ENCODE data around the gene MVK. TPM values are rescaled to one million over a fixed set of nuclear protein-coding genes. Genes with fewer than 3 reads are reported as not detected.

The MVK gene
- total and polyA plus RNA-seq, 4 donors = 22.4 to 62.7 (median 37.2) TPM

DNA sequence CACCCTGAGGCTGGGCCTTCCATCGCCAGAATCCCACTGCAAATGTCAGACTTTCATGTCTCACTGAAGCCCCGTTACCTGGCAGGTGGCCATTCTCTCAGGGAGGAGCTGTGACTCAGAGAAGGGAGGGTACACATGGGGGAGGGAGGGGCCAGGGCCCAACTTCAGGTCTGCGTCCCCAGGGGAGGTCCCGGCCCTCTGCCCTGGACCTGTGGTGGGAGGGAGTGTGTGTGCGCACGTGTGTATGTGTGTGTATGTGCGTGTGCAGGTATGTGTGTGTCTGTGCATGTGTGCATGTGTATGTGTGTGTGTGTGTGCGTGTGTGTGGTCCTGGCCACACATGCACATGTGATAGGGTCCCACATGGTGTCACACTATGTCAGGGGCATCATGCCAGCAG, 50.9 kb downstream of the MVK start:
- peaks cover 0 to 4% (median 0%) of the 10 kb centered on the region in 3 donors for H3K27me3 ChIP-seq (ENCODE audit: control insufficient read depth in 3 of 3, insufficient read depth in 3 of 3, low read length in 2 of 3)
- 84 to 91% methylated on average over 8 of the region's 8 CpGs for WGBS, 2 donors
- no peak for DNase-seq
- no peaks in the 10 kb centered on the region for H3K36me3 ChIP-seq (ENCODE audit: control insufficient read depth in 4 of 4, insufficient read depth in 4 of 4, low read length in 4 of 4)
- H3K9ac ChIP-seq (ENCODE audit: insufficient read depth in 1 of 2, low read length in 2 of 2) = no peak overlapping the region
- no peaks in the 10 kb centered on the region for H3K9me3 ChIP-seq (ENCODE audit: control insufficient read depth in 4 of 4, insufficient read depth in 3 of 4, low read length in 3 of 4)
- ATAC-seq (ENCODE audit: insufficient read depth, low FRiP score) = peak; percentile 24
- H3K4me3 ChIP-seq = no peak overlapping the region
- no peak overlapping the region for H3K27ac ChIP-seq (ENCODE audit: low read depth in 1 of 2, low read length in 1 of 2)
- TF ChIP-seq, protein P1, sequence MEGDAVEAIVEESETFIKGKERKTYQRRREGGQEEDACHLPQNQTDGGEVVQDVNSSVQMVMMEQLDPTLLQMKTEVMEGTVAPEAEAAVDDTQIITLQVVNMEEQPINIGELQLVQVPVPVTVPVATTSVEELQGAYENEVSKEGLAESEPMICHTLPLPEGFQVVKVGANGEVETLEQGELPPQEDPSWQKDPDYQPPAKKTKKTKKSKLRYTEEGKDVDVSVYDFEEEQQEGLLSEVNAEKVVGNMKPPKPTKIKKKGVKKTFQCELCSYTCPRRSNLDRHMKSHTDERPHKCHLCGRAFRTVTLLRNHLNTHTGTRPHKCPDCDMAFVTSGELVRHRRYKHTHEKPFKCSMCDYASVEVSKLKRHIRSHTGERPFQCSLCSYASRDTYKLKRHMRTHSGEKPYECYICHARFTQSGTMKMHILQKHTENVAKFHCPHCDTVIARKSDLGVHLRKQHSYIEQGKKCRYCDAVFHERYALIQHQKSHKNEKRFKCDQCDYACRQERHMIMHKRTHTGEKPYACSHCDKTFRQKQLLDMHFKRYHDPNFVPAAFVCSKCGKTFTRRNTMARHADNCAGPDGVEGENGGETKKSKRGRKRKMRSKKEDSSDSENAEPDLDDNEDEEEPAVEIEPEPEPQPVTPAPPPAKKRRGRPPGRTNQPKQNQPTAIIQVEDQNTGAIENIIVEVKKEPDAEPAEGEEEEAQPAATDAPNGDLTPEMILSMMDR (IDR thresholded peaks at IDR 0.05; ENCODE audit: control extremely low read depth, extremely low read depth) = no peak
- H3K4me1 ChIP-seq (ENCODE audit: control insufficient read depth in 5 of 5, insufficient read depth in 5 of 5, low read length in 5 of 5) = peaks cover 0 to 9% (median 2%) of the 10 kb centered on the region in 5 donors

DNA sequence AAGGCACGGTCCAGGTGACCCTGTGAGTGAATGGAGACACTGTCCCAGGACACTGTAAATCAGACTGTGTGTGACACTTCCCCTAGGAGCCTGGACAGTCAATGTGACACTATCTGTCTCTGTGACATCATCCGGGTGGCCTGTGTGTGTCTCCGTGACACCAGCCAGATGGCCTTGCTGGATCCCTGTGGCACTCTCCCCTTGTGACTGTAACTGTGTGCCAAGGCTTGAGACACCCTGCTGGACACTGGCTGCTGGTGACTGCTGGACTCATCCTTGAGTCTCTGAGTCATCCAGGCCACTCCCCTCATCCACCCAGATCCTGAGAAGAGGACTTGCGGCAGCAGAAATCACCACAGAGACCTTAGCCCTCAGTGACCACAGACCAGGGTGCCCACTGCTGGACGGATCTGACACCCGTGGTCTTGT, 51.6 kb downstream of the MVK start:
- WGBS, 2 donors = 79 to 80% methylated on average over 6 of the region's 6 CpGs
- no peak overlapping the region for H3K27ac ChIP-seq (ENCODE audit: low read depth in 1 of 2, low read length in 1 of 2)
- H3K9ac ChIP-seq (ENCODE audit: insufficient read depth in 1 of 2, low read length in 2 of 2) = no peak overlapping the region
- no peaks in the 10 kb centered on the region for H3K36me3 ChIP-seq (ENCODE audit: control insufficient read depth in 4 of 4, insufficient read depth in 4 of 4, low read length in 4 of 4)
- DNase-seq = no peak
- H3K27me3 ChIP-seq (ENCODE audit: control insufficient read depth in 3 of 3, insufficient read depth in 3 of 3, low read length in 2 of 3) = peaks cover 0 to 4% (median 0%) of the 10 kb centered on the region in 3 donors
- TF ChIP-seq, protein P1 (IDR thresholded peaks at IDR 0.05; ENCODE audit: control extremely low read depth, extremely low read depth) = no peak
- H3K4me3 ChIP-seq = no peak overlapping the region
- H3K4me1 ChIP-seq (ENCODE audit: control insufficient read depth in 5 of 5, insufficient read depth in 5 of 5, low read length in 5 of 5) = peaks cover 0 to 11% (median 2%) of the 10 kb centered on the region in 5 donors
- no peak for ATAC-seq (ENCODE audit: insufficient read depth, low FRiP score)
- H3K9me3 ChIP-seq (ENCODE audit: control insufficient read depth in 4 of 4, insufficient read depth in 3 of 4, low read length in 3 of 4) = no peaks in the 10 kb centered on the region

DNA sequence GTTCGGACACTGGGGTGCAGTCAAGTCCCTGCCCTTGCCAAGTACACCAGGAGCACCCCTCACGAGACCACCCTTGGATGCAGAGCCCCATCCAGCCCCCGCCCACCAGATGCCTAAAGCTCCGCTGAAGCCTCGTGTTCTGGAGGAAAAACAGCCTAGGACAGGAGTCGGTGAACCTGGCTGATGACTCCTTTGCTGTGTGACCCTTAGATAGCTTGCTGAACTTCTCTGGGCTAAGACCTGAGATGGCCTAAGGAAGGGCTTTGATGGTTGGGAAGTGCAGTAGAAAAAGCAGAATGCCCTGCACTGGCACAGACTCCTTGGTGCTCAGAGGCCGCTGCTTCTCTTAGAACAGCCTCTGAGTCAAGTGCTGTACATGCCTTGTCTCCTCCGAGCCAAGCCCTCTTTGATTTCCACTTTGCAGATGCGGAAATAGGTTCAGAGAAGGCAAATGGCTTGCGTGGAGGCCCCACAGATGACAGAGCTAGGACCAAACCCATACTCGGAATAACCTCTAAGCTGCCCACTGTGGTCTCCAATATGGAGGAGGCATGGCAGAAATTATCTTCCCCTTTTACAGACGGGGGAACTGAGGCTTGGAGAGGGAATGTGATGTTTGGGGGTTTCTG, 52.3 kb downstream of the MVK start:
- ATAC-seq (ENCODE audit: insufficient read depth, low FRiP score) = no peak
- Histone ChIP-seq H3K9me3 (ENCODE audit: control insufficient read depth in 4 of 4, insufficient read depth in 3 of 4, low read length in 3 of 4) (no peaks in the 10 kb centered on the region), H3K27me3 (ENCODE audit: control insufficient read depth in 3 of 3, insufficient read depth in 3 of 3, low read length in 2 of 3) (peaks cover 0 to 4% (median 0%) of the 10 kb centered on the region in 3 donors), H3K4me1 (ENCODE audit: control insufficient read depth in 5 of 5, insufficient read depth in 5 of 5, low read length in 5 of 5) (peaks cover 0 to 9% (median 2%) of the 10 kb centered on the region in 5 donors), H3K36me3 (ENCODE audit: control insufficient read depth in 4 of 4, insufficient read depth in 4 of 4, low read length in 4 of 4) (no peaks in the 10 kb centered on the region), H3K9ac (ENCODE audit: insufficient read depth in 1 of 2, low read length in 2 of 2) (no peak overlapping the region), H3K4me3 (no peak overlapping the region), H3K27ac (ENCODE audit: low read depth in 1 of 2, low read length in 1 of 2) (no peak overlapping the region)
- 74 to 84% methylated on average over 12 of the region's 12 CpGs for WGBS, 2 donors
- DNase-seq = no peak
- TF ChIP-seq, protein P1 (IDR thresholded peaks at IDR 0.05; ENCODE audit: control extremely low read depth, extremely low read depth) = no peak
